ES-I3 (cell line): ENCODE measurements around the gene SDK1.

Source experiments
- H3K36me3 ChIP-seq: 2 replicates; pipeline ENCODE4 v1.6.1; 2013; ENCODE audit warnings: mild to moderate bottlenecking, low read length, control low read depth, moderate library complexity; ENCODE audit not compliant: insufficient read depth
- H3K4me1 ChIP-seq: 2 replicates; pipeline ENCODE4 v1.6.1; 2013; ENCODE audit warnings: mild to moderate bottlenecking, control low read depth, low read length; ENCODE audit not compliant: insufficient read depth
- H3K9ac ChIP-seq: 2 replicates; pipeline ENCODE4 v1.6.1; 2013; ENCODE audit warnings: low read depth, mild to moderate bottlenecking, low read length, moderate library complexity
- H3K9me3 ChIP-seq: 2 replicates; pipeline ENCODE4 v1.6.1; 2013; ENCODE audit warnings: mild to moderate bottlenecking, low read length, moderate library complexity; ENCODE audit not compliant: control insufficient read depth, insufficient read depth

Gene SDK1

DNA sequence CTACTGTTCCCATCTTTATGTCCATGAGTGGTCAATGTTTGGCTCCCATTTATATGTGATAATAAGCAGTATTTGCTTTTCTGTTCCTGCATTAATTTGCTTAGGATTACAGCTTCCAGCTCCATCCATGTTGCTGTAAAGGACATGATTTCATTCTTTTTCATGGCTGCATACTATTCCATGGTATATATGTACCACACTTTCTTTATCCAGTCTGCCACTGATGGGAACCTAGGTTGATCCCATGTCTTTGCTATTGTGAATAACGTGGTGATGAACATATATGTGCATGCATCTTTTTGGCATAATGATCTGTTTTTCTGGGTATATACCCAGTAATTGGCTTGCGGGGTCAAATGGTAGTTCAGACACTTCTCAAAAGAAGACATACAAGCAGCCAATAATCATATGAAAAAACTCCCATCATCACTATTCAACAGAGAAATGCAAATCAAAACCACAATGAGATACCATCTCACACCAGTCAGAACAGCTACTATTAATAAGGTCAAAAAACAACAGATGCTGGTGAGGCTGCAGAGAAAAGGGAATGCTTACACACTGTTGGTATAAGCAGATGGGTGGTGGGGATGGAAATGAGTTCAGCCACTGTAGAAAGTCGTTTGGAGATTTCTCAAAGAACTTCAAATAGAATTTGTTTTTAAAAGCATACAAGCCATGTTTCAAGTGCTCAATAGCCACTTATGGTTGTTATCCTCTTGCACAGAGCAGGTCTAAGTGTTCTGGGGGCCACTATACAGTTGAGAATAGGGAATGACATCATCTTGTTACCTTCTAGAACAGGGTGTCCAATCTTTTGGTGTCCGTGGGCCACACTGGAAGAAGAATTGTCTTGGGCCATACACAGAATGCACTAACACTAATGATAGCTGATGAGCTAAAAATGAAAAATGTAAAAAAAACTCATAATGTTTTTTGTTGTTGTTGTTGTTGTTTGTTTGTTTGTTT, 23.2 kb upstream of the SDK1 start:
- Histone ChIP-seq H3K9ac (no peak overlapping the region), H3K36me3 (no peaks in the 10 kb centered on the region), H3K9me3 (no peaks in the 10 kb centered on the region), H3K4me1 (peaks cover 15% of the 10 kb centered on the region)

DNA sequence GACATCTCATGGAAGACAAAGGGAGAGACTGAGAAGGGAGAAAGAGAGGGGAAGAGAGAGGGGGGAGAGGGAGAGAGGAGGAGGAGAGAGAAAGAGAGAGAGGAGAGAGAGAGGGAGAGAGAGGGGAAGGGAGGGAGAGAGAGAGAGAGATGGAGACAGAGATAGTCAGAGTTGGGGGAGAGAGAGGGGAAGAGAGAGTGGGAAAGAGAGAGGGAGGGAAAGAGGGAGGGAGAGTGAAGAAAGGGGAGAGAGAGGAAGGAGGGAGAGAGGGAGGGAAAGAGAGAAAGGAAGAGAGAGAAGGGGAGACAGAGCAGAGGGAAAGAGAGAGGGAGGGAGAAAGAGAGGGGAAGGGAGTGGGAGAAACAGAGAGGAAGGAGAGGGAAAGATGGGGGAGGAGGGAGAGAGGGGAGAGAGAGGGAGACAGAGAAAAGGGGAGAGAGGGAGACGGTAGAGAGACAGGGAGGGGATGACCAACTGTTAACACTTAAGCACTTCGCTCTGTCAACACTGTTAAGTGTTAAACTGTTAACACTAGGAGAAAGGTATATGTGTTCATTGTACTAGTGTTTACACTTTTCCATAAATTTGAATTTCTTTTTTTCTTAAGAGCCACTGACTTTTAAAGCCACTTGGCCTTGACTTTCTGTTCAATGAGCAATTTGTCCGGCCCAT, 21.8 kb upstream of the SDK1 start:
- Histone ChIP-seq H3K9me3 (no peaks in the 10 kb centered on the region), H3K9ac (no peak overlapping the region), H3K36me3 (no peaks in the 10 kb centered on the region), H3K4me1 (peaks cover 21% of the 10 kb centered on the region)

DNA sequence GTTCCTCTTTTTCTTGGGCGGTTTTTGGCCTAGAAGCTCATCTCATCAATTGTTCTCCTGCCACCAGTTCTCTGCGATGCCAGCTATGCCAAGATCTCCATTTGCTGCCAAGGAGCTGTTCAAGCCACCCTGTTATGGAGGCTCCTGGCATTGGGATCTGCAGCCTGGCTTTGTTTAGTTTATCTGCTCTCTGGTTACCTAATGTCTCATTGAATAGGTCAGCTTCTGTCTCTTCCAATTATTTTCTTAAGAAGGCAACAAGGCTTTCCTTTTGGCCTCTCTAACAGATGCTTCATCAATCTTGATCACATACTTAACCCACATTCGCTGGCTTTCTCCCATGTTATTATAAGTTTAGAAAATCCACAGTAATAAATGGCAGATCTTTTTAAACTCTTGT, 20.6 kb upstream of the SDK1 start:
- Histone ChIP-seq H3K9ac (no peak overlapping the region), H3K4me1 (peaks cover 21% of the 10 kb centered on the region)

GRCh38 chr7:3280946-3281656, 20.0 kb upstream of the SDK1 start:
- no peak overlapping the region for H3K9ac ChIP-seq
- no peaks in the 10 kb centered on the region for H3K36me3 ChIP-seq
- peaks cover 21% of the 10 kb centered on the region for H3K4me1 ChIP-seq
- no peaks in the 10 kb centered on the region for H3K9me3 ChIP-seq

More for the DNA sequence above, 20.6 kb upstream of the SDK1 start:
- Histone ChIP-seq H3K9me3 (no peaks in the 10 kb centered on the region), H3K36me3 (no peaks in the 10 kb centered on the region)

GRCh38 chr7:3282457-3282856, 18.6 kb upstream of the SDK1 start:
- Histone ChIP-seq H3K4me1 (peaks cover 21% of the 10 kb centered on the region), H3K36me3 (no peaks in the 10 kb centered on the region), H3K9me3 (no peaks in the 10 kb centered on the region), H3K9ac (no peak overlapping the region)

- Histone ChIP-seq H3K36me3 (no peaks in the 10 kb centered on the region), H3K9me3 (no peaks in the 10 kb centered on the region), H3K4me1 (peaks cover 21% of the 10 kb centered on the region), H3K9ac (no peak overlapping the region)
Measured at GRCh38 chr7:3283130-3283704, 17.8 kb upstream of the SDK1 start.

DNA sequence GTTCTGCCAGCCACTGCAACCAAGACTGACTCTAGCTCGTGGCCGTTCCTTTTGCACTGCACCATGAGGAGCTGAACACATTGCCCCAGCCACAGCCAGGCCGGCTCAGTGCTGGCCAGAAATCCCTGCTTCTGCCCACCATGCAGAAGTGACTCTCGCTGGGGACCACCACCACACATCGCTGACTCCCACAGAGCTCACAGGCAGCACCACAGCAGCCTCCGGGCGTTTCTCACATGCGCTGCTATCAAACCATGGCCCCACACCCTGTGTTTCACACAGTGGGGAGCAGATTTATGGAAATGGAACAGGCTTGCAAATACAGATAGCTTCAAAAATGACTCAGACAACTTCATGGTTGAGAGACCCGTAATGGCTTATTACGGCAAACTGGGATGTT, 15.4 kb upstream of the SDK1 start:
- no peak overlapping the region for H3K9ac ChIP-seq
- no peaks in the 10 kb centered on the region for H3K9me3 ChIP-seq
- peaks cover 17% of the 10 kb centered on the region for H3K4me1 ChIP-seq
- no peaks in the 10 kb centered on the region for H3K36me3 ChIP-seq

- Histone ChIP-seq H3K36me3 (no peaks in the 10 kb centered on the region), H3K9me3 (no peaks in the 10 kb centered on the region), H3K4me1 (no peaks in the 10 kb centered on the region), H3K9ac (no peak overlapping the region)
Measured at GRCh38 chr7:3289996-3290395, 11.1 kb upstream of the SDK1 start.

GRCh38 chr7:3292694-3293093, 8.4 kb upstream of the SDK1 start:
- Histone ChIP-seq H3K9ac (no peak overlapping the region), H3K36me3 (no peaks in the 10 kb centered on the region), H3K9me3 (no peaks in the 10 kb centered on the region), H3K4me1 (no peaks in the 10 kb centered on the region)

GRCh38 chr7:3294432-3295100, 6.5 kb upstream of the SDK1 start:
- no peaks in the 10 kb centered on the region for H3K9me3 ChIP-seq
- H3K36me3 ChIP-seq, result no peaks in the 10 kb centered on the region
- H3K4me1 ChIP-seq, result no peaks in the 10 kb centered on the region
- H3K9ac ChIP-seq, result no peak overlapping the region

GRCh38 chr7:3297105-3297819, 3.8 kb upstream of the SDK1 start:
- no peaks in the 10 kb centered on the region for H3K9me3 ChIP-seq
- H3K36me3 ChIP-seq, result no peaks in the 10 kb centered on the region
- no peak overlapping the region for H3K9ac ChIP-seq
- H3K4me1 ChIP-seq, result no peaks in the 10 kb centered on the region

DNA sequence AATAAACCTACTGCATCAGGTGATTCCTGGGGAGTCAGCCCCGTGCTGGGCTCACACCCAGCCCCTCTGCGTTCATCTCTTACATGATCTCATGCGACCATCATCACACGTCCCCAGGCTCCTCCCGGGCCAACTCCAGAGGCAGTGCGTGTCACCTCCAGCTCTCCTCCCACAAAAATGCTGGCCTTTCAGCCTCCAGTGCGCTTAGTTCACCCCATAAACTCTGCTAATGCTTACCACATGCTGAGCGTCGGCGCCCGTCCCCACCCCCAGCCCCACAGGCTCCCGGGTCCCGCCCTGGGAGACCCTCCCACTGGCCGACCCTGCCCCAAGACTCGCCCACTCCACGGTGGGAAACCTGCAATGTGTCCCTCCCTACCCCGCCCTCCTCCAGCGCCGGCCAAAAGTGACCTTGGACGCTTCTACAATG, 816 bp upstream of the SDK1 start:
- Histone ChIP-seq H3K9ac (peak overlapping the region; percentile 77), H3K4me1 (no peaks in the 10 kb centered on the region), H3K9me3 (no peaks in the 10 kb centered on the region), H3K36me3 (no peaks in the 10 kb centered on the region)

DNA sequence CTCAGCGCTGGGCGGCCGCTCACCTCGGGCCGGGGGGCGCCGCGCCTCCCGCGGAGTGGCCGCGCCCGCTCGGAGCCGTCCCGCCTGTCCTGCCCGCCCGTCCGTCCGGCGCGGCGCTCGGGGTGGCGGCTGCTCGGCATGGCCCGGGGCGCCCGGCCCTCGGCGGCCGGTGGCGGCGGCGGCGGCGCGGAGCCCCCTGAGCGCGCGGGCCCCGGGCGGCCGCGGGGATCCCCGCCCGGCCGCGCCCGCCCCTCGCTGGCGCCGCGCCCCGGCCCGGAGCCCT, 338 bp downstream of the SDK1 start:
- H3K36me3 ChIP-seq, result no peaks in the 10 kb centered on the region
- no peaks in the 10 kb centered on the region for H3K9me3 ChIP-seq
- no peaks in the 10 kb centered on the region for H3K4me1 ChIP-seq
- H3K9ac ChIP-seq, result peak overlapping the region; percentile 43; the same call in 1 of the 2 replicates
